Activated CD8-positive, alpha-beta memory T cell treated with anti-CD3 and anti-CD28 coated beads for 24 hours (primary cell): Measurements from ENCODE around the gene MGST3.
"Not testable (repeated sequence)": the region's sequence is repeated elsewhere in the genome, so short reads cannot be mapped to it uniquely, and the experiment has no call there.

Experiments used
- DNase-seq: peaks from one replicate; pipeline ENCODE4 v3.0.0-alpha.2; 2020

Gene MGST3

DNA sequence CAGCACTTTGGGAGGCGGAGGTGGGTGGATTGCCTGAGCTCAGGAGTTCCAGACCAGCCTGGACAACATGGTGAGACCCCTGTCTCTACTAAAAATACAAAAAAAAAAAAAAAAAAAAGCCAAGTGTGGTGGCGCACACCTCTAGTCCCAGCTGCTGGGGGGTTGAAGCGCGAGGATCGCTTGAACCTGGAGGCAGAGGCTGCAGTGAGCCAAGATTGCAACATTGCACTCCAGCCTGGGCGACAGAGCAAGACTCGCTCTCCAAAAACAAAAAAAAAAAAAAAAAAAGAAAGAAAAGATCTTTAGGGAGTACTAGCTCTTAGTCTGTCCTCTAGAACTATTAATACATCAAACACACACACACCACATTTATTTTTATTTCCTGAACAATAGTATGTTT lies 70.9 kb downstream of the MGST3 start:
- DNase-seq, result not testable (repeated sequence)

DNA sequence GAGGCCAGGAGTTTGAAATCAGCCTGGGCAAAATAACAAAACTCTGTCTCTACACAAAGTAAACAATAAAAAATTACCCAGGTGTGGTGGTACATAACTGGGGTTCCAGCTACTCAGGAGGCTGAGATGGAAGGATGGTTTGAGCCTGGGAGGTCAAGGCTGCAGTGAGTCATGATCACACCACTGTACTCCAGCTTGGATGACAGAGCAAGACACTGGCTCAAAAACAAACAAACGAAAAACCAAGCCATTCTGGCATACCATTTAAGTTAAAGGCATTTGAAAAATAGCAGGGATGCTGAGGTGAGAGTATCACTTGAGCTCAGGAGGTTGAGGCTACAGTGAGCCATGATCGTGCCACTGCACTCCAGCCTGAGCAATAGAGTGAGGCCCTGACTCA lies 72.6 kb downstream of the MGST3 start:
- DNase-seq, result no peak
